GM23248 (cell line): ENCODE measurements around the gene KATNA1.

ENCODE experiments used
- EZH2 ChIP-seq: fragments of 200-600 bp; sonication (generic); IDR thresholded peaks from 2 replicates; pipeline ENCODE4 v1.6.1; 2018; ENCODE audit warnings: antibody characterized with exemption, mild to moderate bottlenecking; ENCODE audit not compliant: insufficient read depth, poor library complexity, severe bottlenecking
- EZH2phosphoT487 ChIP-seq: fragments of 200-600 bp; sonication (generic); IDR thresholded peaks from 2 replicates; pipeline ENCODE4 v1.6.1; 2018; ENCODE audit warnings: antibody characterized with exemption, moderate library complexity, mild to moderate bottlenecking, low read depth; ENCODE audit not compliant: insufficient read depth

DNA sequence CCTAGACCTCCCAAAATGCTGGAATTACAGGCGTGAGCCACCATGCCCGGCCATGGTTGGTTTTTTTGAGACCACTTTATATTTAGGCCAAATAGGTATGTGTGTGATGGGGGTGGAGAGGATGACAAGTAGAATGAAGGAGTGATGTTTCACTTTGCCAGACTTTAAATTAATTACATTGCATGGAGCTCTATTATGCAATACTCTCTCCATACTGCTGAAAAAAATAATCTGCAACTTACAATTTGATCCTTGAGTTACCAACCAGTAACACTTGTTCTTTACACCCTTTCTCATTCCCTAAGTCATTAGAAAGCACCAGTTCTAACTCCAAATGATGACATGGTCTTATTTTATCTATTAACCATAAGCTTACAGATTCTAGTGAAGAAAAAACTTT is 55.5 kb downstream of the KATNA1 start:
- no peak for TF ChIP-seq EZH2phosphoT487
- TF ChIP-seq EZH2 = no peak
